ENCODE results near the gene THOC5.

DNA sequence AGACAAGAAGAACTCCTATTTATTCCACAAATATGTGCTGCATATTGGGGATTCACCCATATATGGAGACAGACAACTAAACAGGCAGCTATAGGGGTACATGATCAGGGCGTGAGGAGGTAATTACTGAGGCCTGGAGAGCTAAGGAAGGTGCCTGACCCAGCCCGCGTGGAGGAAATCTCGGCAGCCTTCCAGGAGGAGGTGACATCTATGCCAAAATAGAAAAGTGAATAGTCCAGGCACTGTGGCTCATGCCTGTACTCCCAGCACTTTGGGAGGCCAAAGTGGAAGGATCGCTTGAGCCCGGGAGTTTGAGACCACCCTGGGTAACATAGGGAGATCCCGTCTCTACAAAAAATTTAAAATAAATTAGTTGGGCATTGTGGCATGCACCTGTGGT lies 13.8 kb upstream of the THOC5 start:
- no peak for TF ChIP-seq EP300 (IDR thresholded peaks at IDR 0.05; ENCODE audit: low read depth)
- TF ChIP-seq, protein P1, sequence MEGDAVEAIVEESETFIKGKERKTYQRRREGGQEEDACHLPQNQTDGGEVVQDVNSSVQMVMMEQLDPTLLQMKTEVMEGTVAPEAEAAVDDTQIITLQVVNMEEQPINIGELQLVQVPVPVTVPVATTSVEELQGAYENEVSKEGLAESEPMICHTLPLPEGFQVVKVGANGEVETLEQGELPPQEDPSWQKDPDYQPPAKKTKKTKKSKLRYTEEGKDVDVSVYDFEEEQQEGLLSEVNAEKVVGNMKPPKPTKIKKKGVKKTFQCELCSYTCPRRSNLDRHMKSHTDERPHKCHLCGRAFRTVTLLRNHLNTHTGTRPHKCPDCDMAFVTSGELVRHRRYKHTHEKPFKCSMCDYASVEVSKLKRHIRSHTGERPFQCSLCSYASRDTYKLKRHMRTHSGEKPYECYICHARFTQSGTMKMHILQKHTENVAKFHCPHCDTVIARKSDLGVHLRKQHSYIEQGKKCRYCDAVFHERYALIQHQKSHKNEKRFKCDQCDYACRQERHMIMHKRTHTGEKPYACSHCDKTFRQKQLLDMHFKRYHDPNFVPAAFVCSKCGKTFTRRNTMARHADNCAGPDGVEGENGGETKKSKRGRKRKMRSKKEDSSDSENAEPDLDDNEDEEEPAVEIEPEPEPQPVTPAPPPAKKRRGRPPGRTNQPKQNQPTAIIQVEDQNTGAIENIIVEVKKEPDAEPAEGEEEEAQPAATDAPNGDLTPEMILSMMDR (IDR thresholded peaks at IDR 0.05), result no peak

All from transverse colon (tissue), 3 donors.